CD4-positive, alpha-beta T cell treated with Interleukin-1 beta for 1 hour (primary cell): Measurements from ENCODE around the gene ERG.
A peak's percentile ranks its signal among the peaks of the same experiment; 100 is the strongest.

Source experiments
- DNase-seq, 2 donors: peaks; one replicate each; pipeline ENCODE4 v3.0.0-alpha.2; 2020 to 2022

The ERG gene

GRCh38 chr21:38388203-38388602, 110.1 kb downstream of the ERG start:
- DNase-seq = no peak

GRCh38 chr21:38386967-38387366, 111.3 kb downstream of the ERG start:
- no peak for DNase-seq

- no peak for DNase-seq
Observed at GRCh38 chr21:38385427-38386175, 112.7 kb downstream of the ERG start.

- no peak for DNase-seq
Observed at GRCh38 chr21:38384675-38385426, 113.4 kb downstream of the ERG start.

GRCh38 chr21:38384238-38384560, 114.1 kb downstream of the ERG start:
- no peak for DNase-seq

GRCh38 chr21:38383411-38384237, 114.7 kb downstream of the ERG start:
- no peak for DNase-seq

GRCh38 chr21:38380481-38381137, 117.7 kb downstream of the ERG start:
- no peak for DNase-seq

GRCh38 chr21:38379147-38379546, 119.1 kb downstream of the ERG start:
- no peak for DNase-seq

- DNase-seq = no peak
Observed at GRCh38 chr21:38377165-38378088, 120.8 kb downstream of the ERG start.

GRCh38 chr21:38376693-38377092, 121.6 kb downstream of the ERG start:
- no peak for DNase-seq

GRCh38 chr21:38376235-38376634, 122.0 kb downstream of the ERG start:
- DNase-seq = peak; percentile 5 to 26

- DNase-seq = no peak
Observed at GRCh38 chr21:38367646-38368045, 130.6 kb downstream of the ERG start.

- DNase-seq = no peak
Observed at GRCh38 chr21:38365521-38365920, 132.8 kb downstream of the ERG start.

- DNase-seq = no peak
Observed at GRCh38 chr21:38363693-38364092, 134.6 kb downstream of the ERG start.

GRCh38 chr21:38361324-38361723, 137.0 kb downstream of the ERG start:
- DNase-seq = no peak

GRCh38 chr21:38359835-38360234, 138.4 kb downstream of the ERG start:
- DNase-seq = no peak

- no peak for DNase-seq
Observed at GRCh38 chr21:38359090-38359489, 139.2 kb downstream of the ERG start.

GRCh38 chr21:38358666-38359065, 139.6 kb downstream of the ERG start:
- DNase-seq = no peak

GRCh38 chr21:38358098-38358497, 140.2 kb downstream of the ERG start:
- no peak for DNase-seq

- DNase-seq = no peak
Observed at GRCh38 chr21:38356883-38357625, 141.2 kb downstream of the ERG start.
